ENCODE measurements around the gene KCNH4. TPM values are rescaled to one million over a fixed set of nuclear protein-coding genes. Genes with fewer than 3 reads are reported as not detected.
A peak's percentile ranks its signal among the peaks of the same experiment; 100 is the strongest.

KCNH4 gene
- total and polyA plus RNA-seq, 2 of the 13 experiments (the other 11 are each of a cell fraction or from before 2014, with no cell fraction given) = 0.01 to 0.09 TPM

GRCh38 chr17:42183741-42184711, 3.1 kb upstream of the KCNH4 start (continued):
- TF ChIP-seq ADNP (CRISPR knock-in tag; IDR thresholded peaks at IDR 0.05) (peak; percentile 74; the same call in 1 of the 2 replicates), XBP1 (CRISPR knock-in tag; IDR thresholded peaks at IDR 0.05) (peak; percentile 35; the same call in 1 of the 2 replicates), RARA (CRISPR knock-in tag; IDR thresholded peaks at IDR 0.05) (peak; percentile 19; the same call in 1 of the 2 replicates), YEATS4 (CRISPR knock-in tag; IDR thresholded peaks at IDR 0.05; ENCODE audit: borderline replicate concordance) (peak; percentile 74; the same call in 1 of the 2 replicates), E2F2 (CRISPR knock-in tag; IDR thresholded peaks at IDR 0.05; ENCODE audit: borderline replicate concordance) (peak; percentile 90), ATAD3A (CRISPR knock-in tag; IDR thresholded peaks at IDR 0.05) (0 out of 2 replicates have a peak, but pooled peaks have one; percentile 69), PHF8 (CRISPR knock-in tag; IDR thresholded peaks at IDR 0.05) (peak; percentile 99), ZFYVE20 (CRISPR knock-in tag; IDR thresholded peaks at IDR 0.05; ENCODE audit: borderline replicate concordance, low read depth) (peak; percentile 85), MNT (IDR thresholded peaks at IDR 0.05) (no peak), HCFC1 (IDR thresholded peaks at IDR 0.05; ENCODE audit: low read depth, low read length) (no peak), BORCS8-MEF2B (CRISPR knock-in tag; IDR thresholded peaks at IDR 0.05) (peak; percentile 15), CAMTA2 (CRISPR knock-in tag; IDR thresholded peaks at IDR 0.05; ENCODE audit: borderline replicate concordance) (peak; percentile 67; the same call in 1 of the 2 replicates), MEF2D (CRISPR knock-in tag; IDR thresholded peaks at IDR 0.05) (no peak; the same call in 1 of the 2 replicates), ZBTB43 (CRISPR knock-in tag; conservative IDR thresholded peaks at IDR 0.05) (peak; percentile 89)
- TF ChIP-seq, protein P1, sequence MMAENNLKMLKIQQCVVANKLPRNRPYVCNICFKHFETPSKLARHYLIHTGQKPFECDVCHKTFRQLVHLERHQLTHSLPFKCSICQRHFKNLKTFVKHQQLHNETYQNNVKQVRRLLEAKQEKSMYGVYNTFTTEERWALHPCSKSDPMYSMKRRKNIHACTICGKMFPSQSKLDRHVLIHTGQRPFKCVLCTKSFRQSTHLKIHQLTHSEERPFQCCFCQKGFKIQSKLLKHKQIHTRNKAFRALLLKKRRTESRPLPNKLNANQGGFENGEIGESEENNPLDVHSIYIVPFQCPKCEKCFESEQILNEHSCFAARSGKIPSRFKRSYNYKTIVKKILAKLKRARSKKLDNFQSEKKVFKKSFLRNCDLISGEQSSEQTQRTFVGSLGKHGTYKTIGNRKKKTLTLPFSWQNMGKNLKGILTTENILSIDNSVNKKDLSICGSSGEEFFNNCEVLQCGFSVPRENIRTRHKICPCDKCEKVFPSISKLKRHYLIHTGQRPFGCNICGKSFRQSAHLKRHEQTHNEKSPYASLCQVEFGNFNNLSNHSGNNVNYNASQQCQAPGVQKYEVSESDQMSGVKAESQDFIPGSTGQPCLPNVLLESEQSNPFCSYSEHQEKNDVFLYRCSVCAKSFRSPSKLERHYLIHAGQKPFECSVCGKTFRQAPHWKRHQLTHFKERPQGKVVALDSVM (CRISPR knock-in tag; IDR thresholded peaks at IDR 0.05) = peak; percentile 76
- TF ChIP-seq, protein P2, sequence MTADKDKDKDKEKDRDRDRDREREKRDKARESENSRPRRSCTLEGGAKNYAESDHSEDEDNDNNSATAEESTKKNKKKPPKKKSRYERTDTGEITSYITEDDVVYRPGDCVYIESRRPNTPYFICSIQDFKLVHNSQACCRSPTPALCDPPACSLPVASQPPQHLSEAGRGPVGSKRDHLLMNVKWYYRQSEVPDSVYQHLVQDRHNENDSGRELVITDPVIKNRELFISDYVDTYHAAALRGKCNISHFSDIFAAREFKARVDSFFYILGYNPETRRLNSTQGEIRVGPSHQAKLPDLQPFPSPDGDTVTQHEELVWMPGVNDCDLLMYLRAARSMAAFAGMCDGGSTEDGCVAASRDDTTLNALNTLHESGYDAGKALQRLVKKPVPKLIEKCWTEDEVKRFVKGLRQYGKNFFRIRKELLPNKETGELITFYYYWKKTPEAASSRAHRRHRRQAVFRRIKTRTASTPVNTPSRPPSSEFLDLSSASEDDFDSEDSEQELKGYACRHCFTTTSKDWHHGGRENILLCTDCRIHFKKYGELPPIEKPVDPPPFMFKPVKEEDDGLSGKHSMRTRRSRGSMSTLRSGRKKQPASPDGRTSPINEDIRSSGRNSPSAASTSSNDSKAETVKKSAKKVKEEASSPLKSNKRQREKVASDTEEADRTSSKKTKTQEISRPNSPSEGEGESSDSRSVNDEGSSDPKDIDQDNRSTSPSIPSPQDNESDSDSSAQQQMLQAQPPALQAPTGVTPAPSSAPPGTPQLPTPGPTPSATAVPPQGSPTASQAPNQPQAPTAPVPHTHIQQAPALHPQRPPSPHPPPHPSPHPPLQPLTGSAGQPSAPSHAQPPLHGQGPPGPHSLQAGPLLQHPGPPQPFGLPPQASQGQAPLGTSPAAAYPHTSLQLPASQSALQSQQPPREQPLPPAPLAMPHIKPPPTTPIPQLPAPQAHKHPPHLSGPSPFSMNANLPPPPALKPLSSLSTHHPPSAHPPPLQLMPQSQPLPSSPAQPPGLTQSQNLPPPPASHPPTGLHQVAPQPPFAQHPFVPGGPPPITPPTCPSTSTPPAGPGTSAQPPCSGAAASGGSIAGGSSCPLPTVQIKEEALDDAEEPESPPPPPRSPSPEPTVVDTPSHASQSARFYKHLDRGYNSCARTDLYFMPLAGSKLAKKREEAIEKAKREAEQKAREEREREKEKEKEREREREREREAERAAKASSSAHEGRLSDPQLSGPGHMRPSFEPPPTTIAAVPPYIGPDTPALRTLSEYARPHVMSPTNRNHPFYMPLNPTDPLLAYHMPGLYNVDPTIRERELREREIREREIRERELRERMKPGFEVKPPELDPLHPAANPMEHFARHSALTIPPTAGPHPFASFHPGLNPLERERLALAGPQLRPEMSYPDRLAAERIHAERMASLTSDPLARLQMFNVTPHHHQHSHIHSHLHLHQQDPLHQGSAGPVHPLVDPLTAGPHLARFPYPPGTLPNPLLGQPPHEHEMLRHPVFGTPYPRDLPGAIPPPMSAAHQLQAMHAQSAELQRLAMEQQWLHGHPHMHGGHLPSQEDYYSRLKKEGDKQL (CRISPR knock-in tag; IDR thresholded peaks at IDR 0.05; ENCODE audit: low read depth) = 0 out of 2 replicates have a peak, but pooled peaks have one; percentile 29

Data from HepG2 (cell line).